Measurements from ENCODE around the gene GNLY.

Gene GNLY

GRCh38 chr2:85684806-85685205 lies 9.4 kb upstream of the GNLY start:
- no peak for ATAC-seq
- TF ChIP-seq TOX (CRISPR knock-in tag; IDR thresholded peaks at IDR 0.05; ENCODE audit: borderline replicate concordance) (no peak), PATZ1 (CRISPR knock-in tag; IDR thresholded peaks at IDR 0.05; ENCODE audit: borderline replicate concordance) (no peak), ARNTL (CRISPR knock-in tag; IDR thresholded peaks at IDR 0.05; ENCODE audit: borderline replicate concordance, low read depth) (no peak), TCF4 (CRISPR knock-in tag; IDR thresholded peaks at IDR 0.05; ENCODE audit: borderline replicate concordance) (no peak), ZNF70 (CRISPR knock-in tag; IDR thresholded peaks at IDR 0.05) (no peak), ZNF565 (CRISPR knock-in tag; conservative IDR thresholded peaks at IDR 0.05; ENCODE audit: low read depth) (no peak), TSHZ2 (CRISPR knock-in tag; IDR thresholded peaks at IDR 0.05) (no peak), ZNF8 (CRISPR knock-in tag; IDR thresholded peaks at IDR 0.05) (no peak), ISL1 (CRISPR knock-in tag; IDR thresholded peaks at IDR 0.05) (no peak), ZFP3 (CRISPR knock-in tag; IDR thresholded peaks at IDR 0.05) (no peak), CSDC2 (CRISPR knock-in tag; IDR thresholded peaks at IDR 0.05) (no peak), ZC3H10 (CRISPR knock-in tag; IDR thresholded peaks at IDR 0.05) (no peak), ESRRG (CRISPR knock-in tag; IDR thresholded peaks at IDR 0.05) (no peak), BACH2 (CRISPR knock-in tag; IDR thresholded peaks at IDR 0.05; ENCODE audit: borderline replicate concordance) (no peak), ZFP30 (CRISPR knock-in tag; IDR thresholded peaks at IDR 0.05) (no peak), SNAI2 (CRISPR knock-in tag; IDR thresholded peaks at IDR 0.05) (no peak), OSR1 (CRISPR knock-in tag; IDR thresholded peaks at IDR 0.05) (no peak), POU6F1 (CRISPR knock-in tag; IDR thresholded peaks at IDR 0.05; ENCODE audit: borderline replicate concordance, low read depth) (no peak), CSRNP3 (CRISPR knock-in tag; IDR thresholded peaks at IDR 0.05) (no peak), PPARA (CRISPR knock-in tag; IDR thresholded peaks at IDR 0.05; ENCODE audit: borderline replicate concordance) (no peak)

- ATAC-seq: no peak
- TF ChIP-seq ZC3H10 (CRISPR knock-in tag; IDR thresholded peaks at IDR 0.05) (no peak), ZFP30 (CRISPR knock-in tag; IDR thresholded peaks at IDR 0.05) (no peak), CREB5 (CRISPR knock-in tag; IDR thresholded peaks at IDR 0.05; ENCODE audit: low read depth) (no peak), TOX (CRISPR knock-in tag; IDR thresholded peaks at IDR 0.05; ENCODE audit: borderline replicate concordance) (no peak), POU6F1 (CRISPR knock-in tag; IDR thresholded peaks at IDR 0.05; ENCODE audit: borderline replicate concordance, low read depth) (no peak), ZNF565 (CRISPR knock-in tag; conservative IDR thresholded peaks at IDR 0.05; ENCODE audit: low read depth) (no peak), CSRNP3 (CRISPR knock-in tag; IDR thresholded peaks at IDR 0.05) (no peak), PATZ1 (CRISPR knock-in tag; IDR thresholded peaks at IDR 0.05; ENCODE audit: borderline replicate concordance) (no peak), ZNF8 (CRISPR knock-in tag; IDR thresholded peaks at IDR 0.05) (no peak), ESRRG (CRISPR knock-in tag; IDR thresholded peaks at IDR 0.05) (no peak), ZFP3 (CRISPR knock-in tag; IDR thresholded peaks at IDR 0.05) (no peak), BACH2 (CRISPR knock-in tag; IDR thresholded peaks at IDR 0.05; ENCODE audit: borderline replicate concordance) (no peak), ARNTL (CRISPR knock-in tag; IDR thresholded peaks at IDR 0.05; ENCODE audit: borderline replicate concordance, low read depth) (no peak), RARB (CRISPR knock-in tag; IDR thresholded peaks at IDR 0.05) (no peak), ISL1 (CRISPR knock-in tag; IDR thresholded peaks at IDR 0.05) (no peak), TCF4 (CRISPR knock-in tag; IDR thresholded peaks at IDR 0.05; ENCODE audit: borderline replicate concordance) (no peak)
These were observed 3.2 kb upstream of the GNLY start for GRCh38 chr2:85690932-85691331.

Data from SK-N-SH treated with all-trans-retinoic acid at 6 μM for 48 hours (cell line).